AG08395 (cell line): ENCODE measurements around the gene WFIKKN2.
"Not testable (repeated sequence)": the region's sequence is repeated elsewhere in the genome, so short reads cannot be mapped to it uniquely, and the experiment has no call there.

Experiments
- DNase-seq: peaks from one replicate; pipeline ENCODE4 v3.0.0; 2012; ENCODE audit warnings: mixed read lengths, low spot score

WFIKKN2 gene

DNA sequence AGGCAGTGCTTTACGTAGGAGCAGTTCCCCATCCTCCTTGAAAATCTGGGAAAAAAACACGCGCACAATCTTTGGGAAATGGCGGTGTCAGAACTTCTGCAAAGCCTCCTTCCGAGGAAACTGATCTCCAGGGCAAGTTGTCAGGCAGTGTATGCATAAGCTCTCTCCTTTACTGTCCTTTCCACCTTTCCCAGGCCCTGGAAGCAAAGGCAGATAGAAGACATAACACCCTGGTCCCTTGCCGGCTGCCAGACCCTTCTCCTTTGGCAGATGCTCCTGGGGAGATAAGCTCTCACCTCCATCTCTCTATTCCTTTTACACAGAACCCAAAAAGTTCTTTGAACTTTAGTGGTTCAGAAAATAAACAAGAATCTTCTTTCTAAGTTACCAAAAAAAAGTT is 18.4 kb downstream of the WFIKKN2 start:
- no peak for DNase-seq

DNA sequence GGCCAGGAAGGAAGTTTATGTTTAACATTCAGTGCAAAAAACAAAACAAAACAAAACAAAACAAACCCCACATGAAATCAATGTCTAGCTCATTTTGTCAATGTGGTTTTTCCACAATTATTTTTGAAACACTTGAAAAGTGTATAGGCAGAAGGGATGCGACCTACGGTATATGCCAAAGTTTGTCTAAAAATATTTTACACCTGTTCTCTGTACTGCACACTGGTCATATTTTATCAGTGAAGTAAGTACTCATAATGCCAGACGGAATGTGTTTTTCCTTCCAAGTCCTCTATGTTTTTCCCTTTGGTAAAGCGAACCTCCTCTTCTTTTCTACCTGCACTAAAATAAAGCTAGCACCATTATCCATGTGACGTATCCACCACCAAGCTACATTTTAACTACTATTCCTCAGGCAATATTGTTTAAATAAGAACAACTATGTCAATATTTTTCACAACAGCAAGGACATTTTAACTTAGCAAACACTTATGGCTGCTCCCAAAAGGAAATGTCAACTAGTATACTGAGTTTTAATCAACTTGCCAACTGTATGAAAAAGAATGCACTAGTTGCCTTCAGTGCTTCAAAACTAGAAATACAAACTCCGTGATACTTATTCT is 20.4 kb downstream of the WFIKKN2 start:
- DNase-seq, result no peak

DNA sequence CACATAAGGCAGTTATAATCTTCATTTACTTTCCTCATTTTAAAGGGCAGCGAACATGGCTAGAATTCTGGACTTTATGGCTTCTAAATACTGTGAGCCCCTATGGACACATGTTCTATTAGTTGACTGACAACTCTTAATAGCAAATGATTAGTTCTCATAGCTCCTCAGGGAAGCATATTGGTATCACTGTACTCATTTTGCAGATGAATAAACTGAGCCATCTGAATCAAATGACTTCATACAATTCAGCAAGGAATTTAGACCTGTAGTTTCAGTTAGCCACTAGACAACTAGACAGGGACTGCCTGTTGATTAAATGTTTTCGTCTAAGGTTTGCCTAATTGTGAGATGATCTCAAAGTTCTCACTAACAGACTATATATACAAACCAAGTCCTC is 21.0 kb downstream of the WFIKKN2 start:
- DNase-seq, result no peak

DNA sequence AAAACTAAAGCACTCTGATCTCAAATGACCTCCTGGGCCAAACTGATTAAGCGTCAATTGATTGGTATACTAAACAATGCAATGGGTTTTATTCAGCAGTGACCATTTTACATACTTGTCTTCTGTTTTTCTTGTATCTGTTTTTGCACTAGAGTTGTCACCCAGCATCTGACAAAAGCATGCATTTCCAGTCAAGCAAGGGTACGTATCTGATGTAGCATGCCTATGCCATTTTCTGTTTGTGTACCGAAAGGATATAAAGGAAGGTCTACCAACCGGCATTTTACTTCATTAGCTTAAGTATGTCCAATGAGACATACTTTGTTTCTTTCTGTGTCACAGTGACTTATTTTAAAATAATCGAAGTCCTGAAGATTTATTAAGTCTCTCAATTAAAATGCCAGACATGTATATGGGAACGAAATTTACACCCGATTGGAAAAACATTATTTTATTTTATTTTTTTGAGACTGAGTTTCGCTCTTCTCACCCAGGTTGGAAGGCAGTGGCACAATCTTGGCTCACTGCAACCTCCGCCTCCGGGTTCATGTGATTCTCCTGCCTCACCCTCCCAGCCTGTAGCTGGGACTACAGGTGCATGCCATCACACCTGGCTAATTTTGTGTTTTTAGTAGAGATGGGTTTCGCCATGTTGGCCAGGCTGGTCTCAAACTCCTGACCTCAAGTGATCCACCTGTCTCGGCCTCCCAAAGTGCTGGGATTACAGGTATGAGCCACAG is 23.3 kb downstream of the WFIKKN2 start:
- DNase-seq, result no peak

DNA sequence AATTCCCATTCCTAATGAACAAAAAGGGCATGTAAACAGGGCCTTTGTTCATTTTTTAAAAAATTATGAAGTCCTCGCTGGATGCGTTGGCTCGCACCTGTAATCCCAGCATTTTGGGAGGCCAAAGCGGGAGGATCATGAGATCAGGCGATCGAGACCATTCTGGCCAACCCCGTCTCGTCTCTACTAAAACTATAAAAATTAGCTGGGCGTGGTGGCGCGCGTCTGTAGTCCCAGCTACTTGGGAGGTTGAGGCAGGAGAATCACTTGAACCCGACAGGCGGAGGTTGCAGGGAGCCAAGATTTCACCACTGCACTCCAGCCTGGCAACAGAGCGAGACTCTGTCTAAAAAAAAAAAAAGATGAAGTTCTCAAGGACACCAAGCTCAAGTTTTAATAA is 24.3 kb downstream of the WFIKKN2 start:
- not testable (repeated sequence) for DNase-seq

DNA sequence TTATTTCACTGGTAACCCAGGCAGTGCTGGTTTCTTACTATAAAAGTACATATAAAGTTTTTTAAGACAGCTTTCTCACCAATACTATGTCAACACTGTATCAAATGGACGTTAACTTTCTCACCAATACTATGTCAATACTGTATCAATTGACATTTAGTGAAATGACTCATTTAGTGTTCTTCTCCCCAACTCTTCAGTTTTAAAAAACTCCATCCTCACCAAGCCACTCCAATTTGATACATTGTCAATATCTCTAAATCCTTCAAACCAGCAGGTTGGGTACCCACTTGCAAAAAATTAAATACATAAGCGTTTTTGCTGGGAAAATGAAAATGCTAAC is 25.9 kb downstream of the WFIKKN2 start:
- DNase-seq, result no peak

DNA sequence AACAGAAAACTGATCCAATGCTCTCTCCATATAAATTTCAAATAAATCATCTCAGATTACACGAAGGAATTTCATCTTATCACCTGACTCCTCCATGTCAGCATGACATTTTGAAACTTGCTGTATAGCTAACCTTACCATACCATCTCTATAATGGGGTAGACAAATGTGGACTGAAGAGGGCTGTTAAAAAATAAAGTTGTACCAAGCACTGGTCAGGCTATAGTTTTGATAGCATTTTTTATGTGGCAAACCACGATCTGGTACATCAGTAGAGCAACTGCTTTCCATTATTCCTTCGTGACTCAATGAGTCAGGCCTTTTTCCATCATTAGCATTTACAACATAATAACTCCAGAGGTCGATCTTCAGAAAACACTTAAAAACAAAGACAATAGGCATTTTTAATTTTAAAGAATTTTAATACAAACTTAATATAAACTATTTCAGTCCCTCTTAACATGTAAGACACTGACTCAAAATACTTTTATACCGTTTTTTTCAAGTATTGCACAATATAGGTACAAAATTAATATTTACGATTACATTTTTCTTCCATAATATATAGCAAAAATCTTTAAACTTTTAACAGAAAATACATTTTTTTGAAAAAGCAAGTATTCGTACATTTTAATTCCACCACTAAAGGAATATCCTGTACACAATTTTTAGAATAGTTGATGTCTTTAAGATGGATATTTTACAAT is 26.6 kb downstream of the WFIKKN2 start:
- no peak for DNase-seq

DNA sequence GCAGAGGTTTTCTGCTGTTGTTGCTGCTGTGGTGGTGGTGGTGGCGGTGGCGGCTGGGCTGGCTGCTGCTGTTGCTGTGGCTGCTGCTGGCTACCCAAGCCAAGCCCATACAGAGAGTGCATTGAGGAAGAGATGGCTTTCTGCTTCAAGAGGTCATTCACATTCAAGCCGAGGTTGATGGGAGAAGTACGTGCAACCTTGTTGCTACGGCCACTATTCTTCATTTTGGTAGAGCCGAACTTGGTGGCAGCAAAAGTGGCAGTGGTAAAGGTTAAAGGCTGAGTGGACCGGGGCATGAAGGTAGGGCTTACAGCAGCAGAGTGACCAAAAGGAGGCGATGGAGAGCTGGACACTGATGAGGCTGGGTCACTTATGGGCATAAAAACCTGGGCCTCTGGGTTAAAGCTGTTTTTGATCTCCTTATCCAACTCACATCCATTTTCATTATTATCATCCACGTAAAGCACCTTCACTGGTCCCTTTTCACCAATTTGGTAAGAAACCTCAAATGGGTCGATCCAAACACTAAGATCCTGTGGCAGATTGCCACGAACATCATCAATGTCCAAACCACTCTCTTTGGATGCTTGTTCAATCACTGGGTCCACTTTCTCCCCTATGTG is 27.9 kb downstream of the WFIKKN2 start:
- no peak for DNase-seq

DNA sequence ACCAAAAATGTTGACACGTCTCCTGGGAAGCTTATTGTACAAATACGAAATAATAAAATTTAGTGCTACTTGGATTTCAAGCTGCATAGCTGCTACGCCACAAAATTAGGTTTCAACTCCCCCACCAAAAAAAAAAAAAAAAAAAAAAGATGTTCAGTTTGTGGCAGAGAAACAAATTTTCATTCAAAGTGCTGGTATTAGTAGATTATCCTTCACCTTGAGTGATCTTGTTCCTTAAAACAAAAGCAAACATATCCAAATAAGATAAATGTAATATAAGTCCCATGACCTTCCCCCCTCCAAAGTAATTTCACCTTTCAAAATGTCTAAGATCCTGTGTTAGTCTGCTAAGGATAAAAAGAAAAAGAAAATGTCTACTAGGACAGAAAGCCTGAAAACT is 28.5 kb downstream of the WFIKKN2 start:
- no peak for DNase-seq

DNA sequence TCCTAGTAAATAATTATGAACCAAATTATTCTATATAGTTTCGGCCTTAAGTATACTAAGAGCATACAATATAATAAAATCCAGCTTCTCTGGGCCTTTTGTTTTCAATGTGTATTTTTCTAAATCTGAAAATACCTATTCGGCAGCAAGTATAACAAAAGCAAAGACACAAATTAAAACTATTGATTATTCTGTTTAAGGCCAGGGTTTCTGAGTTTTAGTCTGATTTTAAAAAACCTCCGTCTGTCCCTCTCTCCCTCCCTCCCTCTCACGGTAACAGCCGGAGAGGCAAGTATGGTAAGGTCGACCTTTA is 29.3 kb downstream of the WFIKKN2 start:
- DNase-seq, result no peak

DNA sequence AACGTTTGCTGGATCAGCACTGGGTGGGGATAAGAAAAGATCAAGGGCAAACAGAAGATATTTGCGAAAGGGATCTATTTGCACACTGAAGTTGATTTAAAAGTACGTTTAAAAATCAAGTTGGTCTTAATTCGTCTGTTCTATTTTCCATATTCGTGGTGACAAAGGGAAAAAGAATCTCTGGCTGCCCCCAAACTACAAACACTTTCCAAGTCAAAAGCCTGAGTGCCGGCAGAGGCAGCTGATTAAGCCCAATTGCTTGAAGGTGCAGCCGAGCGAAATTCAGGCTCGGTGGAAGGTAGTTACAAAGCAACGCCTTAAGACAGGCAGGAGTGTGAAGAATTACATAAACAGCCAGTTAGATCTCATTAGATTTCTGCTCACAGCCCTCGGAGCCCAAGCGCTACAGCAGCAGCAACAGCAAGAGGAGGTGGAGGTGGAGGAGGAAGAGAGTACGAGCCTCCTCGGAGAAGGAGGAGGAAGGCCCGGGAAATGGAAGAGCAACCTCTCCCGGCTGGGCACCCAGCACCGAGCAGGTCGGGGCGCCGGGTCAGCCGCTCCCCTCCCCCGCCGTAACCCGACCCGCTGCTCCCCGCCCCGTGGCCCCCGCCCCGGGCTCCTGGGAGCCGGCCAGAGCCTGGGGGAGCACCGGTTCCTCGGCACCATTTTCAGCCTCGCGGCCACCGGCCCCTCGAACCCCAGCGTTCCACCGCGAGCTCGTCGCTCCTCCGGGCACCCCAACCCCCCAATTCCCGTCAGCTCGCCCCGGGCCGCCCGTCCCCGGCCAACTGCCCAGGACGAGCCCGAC is 29.9 kb downstream of the WFIKKN2 start:
- DNase-seq, result peak; percentile 46

DNA sequence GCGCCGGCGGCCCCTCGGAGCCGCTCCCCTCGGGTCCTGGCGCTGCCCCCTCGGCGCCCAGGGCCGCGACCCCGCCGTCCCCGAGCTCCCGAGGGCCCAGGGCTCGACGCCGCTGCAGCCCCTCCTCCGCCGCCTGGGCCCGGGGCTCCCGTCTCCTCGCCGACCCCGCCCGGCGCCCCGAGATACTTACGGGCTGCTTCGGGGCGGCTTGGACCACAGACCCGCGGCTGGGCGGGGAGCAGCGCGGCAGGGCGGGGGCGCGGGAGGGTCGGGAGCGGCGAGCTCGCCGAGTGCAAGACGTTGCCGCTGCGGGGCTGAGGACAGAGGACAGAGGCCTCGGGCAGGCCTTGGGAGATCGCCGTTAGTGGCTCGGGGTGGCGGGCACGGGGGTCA is 30.5 kb downstream of the WFIKKN2 start:
- DNase-seq, result no peak

DNA sequence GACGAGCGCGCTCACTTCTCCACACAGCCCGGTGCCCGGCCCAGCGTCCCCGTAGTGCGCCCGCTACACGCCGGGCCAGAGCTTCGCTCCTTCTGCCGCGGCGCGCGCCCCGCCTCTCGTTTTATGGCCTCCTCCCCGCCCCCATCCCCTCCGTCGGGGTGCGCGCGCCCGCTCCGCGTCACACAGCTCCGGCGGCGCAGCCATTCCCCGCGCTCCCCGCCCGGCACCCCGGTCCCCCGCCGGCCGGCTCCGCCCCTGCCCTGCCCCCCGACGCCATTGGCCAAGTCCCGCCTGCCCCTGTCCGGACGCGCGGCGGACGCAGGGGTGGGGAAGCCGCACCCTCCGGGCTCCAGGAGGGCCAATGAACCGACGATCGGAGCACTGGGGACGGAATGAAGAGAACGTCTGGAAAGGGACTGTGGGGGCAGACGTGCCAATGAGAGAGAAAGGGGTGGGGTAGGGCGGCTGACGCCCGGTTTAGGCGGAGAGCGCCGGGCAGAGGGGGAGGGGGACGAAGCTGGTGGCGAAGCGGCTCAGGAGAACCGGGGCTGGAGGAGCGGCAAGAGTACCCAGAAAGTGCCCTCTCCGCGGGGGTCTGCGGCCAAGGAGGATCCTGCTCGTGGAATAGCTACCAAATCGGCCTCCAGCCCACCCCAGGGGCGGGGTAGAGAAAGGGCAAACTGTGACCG is 31.0 kb downstream of the WFIKKN2 start, which contains the start of gene TOB1:
TSS of gene TOB1 (minus strand) at position 94 of the 689 bp plus-strand sequence. CDS start 2,337 bp downstream, outside the sequence.
- peak; percentile 97 for DNase-seq

DNA sequence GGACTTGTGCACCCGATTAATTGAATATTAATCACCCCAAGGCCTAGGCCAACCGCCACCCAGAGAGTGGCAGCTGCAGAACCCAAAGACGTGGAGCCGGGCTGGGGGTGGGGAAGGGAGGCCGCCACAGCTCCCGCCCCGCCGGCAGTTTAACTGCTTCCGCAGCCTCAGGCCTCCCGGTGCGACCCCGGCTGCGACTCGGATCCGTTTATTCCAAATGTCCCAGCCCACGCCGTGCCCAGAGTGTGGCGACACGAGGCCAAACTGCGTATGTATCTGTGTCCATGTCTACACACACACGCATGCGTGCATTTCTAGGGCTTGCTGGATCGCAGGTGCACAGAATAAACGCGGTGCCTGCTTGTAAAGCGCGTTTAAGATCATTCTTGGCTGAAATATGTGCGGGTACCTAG is 31.6 kb downstream of the WFIKKN2 start:
- DNase-seq, result no peak

DNA sequence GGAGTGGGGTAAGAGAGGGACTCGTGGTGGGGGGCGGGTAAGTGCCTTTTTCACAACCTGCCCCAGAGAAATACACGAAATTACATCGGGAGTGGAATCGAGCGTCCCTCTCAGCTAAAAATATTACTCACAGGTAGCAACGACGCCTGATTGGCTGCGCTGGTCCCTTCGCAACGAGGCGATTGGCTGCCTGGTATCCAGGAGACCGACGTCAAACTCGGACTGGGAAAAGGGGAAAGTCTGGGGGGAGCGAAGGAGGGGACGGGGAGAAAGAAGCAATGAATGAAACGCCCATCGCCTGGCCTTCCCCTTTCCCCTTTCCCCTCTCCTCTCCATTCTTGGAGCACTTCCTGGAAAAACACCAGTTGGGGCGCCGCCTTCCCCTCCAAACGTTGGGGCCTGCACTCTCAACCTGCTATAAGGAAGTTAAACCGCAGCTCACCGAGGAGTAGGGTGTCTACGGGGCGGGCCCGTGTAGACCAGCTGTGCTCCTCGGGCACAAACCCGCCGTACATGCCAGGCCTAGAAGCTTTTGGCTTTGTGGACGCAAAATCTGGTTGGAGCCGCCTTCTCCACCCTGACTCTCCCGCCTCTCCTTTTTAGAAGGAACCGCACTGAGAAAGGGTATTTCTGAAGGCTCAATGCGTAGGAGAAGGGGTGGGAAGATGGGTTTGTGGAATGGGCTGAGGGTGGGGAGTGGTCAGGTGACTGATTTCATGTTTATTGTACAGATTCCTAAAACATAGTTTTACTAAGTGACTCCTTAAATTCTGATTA is 32.2 kb downstream of the WFIKKN2 start:
- peak; percentile 92 for DNase-seq

DNA sequence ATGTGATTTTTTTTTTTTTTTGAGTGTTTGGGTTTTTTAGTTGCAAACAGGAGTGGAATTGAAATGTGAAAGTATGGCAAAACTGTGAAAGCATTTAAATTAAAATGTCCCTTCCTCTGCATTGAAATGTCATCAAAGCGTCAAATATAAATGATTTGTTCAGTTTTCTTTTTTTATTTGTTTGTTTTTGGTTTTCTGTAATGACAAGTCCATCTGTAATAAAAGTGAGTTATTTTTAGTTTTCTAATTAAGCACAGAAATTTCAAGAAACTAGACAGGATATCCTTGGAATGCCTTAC is 32.7 kb downstream of the WFIKKN2 start:
- DNase-seq, result no peak

DNA sequence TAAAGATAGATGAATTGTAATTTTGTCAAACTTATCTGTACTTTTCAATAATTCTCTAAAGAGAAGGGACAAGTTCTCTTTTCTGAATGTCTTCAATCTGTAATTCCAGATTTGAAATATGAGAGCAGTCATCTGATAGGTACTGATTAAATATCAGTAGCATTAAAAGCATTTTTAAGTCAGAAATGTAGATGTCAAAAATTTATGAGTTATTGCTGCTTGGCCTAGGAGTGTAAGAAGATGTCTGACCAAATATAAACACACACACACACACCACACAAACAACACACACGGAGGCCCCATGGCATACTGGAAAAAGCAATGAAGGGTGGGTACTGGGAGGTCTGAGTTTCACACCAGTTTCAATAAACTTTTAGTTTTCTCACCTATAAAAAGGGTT is 33.2 kb downstream of the WFIKKN2 start:
- DNase-seq, result no peak

DNA sequence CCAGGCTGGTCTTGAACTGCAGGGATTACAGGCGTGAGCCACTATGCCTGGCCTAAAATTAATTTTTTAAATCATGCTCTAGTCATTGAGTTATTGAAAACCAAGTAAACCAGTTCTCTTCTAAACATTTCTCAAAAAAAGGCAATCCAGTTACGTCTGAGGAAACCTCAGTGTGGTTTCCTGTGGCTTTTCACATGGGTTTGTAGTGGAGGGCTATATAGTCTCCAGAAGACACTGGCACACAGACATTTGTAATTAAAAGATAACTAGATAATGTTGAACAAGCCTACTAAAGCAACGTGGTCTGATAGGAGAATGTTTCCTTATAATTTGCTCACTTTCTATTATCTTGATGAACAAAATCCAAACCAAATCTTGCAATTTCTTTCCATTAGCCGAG is 36.0 kb downstream of the WFIKKN2 start:
- no peak for DNase-seq

DNA sequence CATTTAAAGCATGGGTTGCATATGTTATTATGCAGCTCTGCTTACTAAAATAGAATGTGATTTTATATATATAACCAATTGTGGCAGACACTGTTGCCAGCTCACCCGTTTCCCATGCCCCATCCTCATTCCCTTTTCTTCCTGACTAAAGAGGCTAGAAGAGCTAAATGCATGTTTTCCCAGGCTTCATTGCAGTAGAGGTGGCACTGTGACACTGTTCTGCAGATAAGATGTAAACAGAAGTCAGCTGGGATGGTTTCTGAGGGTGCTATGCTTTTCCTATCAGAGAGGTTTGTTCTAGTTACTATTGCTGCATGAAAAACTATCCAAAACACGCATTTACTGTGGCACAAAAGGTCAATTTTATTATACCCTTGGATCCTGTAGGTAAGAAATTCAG is 36.5 kb downstream of the WFIKKN2 start:
- no peak for DNase-seq

DNA sequence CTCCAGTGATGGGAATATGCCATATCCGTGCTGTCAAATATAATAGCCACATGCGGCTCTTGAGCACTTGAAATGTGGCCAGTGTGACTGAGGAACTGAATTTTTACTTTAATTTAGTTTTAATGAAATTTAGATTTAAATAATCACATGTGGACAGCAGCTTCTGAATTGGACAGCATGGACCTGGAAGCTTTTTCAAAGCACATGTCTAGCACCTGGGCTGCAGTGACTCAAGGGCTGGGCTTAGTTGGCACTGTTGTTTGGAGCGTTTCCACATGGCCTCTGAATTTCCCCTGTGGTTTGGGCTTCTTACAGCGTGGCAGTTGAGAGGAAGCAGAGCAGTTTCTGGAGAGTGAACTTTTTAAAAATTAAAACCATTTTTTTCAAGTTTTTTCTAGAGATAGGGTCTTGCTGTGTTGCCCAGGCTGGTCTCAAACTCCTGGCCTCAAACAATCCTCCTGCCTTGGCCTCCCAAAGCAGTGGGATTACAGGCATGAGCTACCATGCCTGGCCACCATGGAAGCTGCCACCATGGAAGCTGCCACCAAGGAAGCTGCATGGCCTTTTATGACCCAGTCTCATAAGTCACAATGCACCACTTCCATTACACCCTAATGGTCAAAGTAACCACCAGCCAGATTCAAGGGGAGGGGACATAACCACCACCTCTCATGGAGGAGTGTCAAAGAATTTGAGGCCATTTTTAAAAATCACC is 37.5 kb downstream of the WFIKKN2 start:
- peak; percentile 54 for DNase-seq
